Nephron (organoid): ENCODE results near the gene PROSER3.

Experiments
- H3K27ac Mint-ChIP-seq, 3 experiments: 2 replicates each; pipeline ENCODE4 v1.8.0; 2020; ENCODE audit warnings: mixed read lengths in 3 of 3, mild to moderate bottlenecking in 2 of 3, moderate library complexity in 1 of 3
- H3K27me3 Mint-ChIP-seq: 2 replicates; pipeline ENCODE4 v1.8.0; 2021; ENCODE audit warnings: low read depth, mild to moderate bottlenecking, moderate library complexity, mixed read lengths
- H3K36me3 Mint-ChIP-seq: 2 replicates; pipeline ENCODE4 v1.8.0; 2020; ENCODE audit warnings: low read depth, mixed read lengths
- H3K4me1 Mint-ChIP-seq: 2 replicates; pipeline ENCODE4 v1.8.0; 2020; ENCODE audit warnings: mixed read lengths
- H3K4me3 Mint-ChIP-seq, 3 experiments: 2 replicates each; pipeline ENCODE4 v1.8.0; 2020; ENCODE audit warnings: mild to moderate bottlenecking in 3 of 3, mixed read lengths in 3 of 3, moderate library complexity in 2 of 3
- H3K9me3 Mint-ChIP-seq: 2 replicates; pipeline ENCODE4 v1.8.0; 2020; ENCODE audit warnings: mixed read lengths
- CTCF ChIP-seq, 3 experiments: fragments of 200-600 bp; sonication (generic); IDR thresholded peaks; one replicate each; pipeline ENCODE4 v1.5.0; 2021; ENCODE audit warnings: antibody characterized with exemption in 3 of 3; ENCODE audit not compliant: unreplicated experiment in 3 of 3

PROSER3 gene

GRCh38 chr19:35739275-35740107 is 18.5 kb upstream of the PROSER3 start:
- no peak for TF ChIP-seq CTCF (IDR thresholded peaks at IDR 0.05; ENCODE audit: unreplicated experiment in 3 of 3)
- Mint-ChIP-seq H3K27ac (no peak overlapping the region), H3K4me1 (peaks cover 13% of the 10 kb centered on the region), H3K9me3 (no peaks in the 10 kb centered on the region), H3K36me3 (peaks cover 22% of the 10 kb centered on the region), H3K27me3 (peaks cover 7% of the 10 kb centered on the region), H3K4me3 (peak overlapping the region; percentile 66 to 76 (median 67))

GRCh38 chr19:35740108-35740422 is 17.9 kb upstream of the PROSER3 start:
- peaks cover 7% of the 10 kb centered on the region for H3K27me3 Mint-ChIP-seq
- H3K9me3 Mint-ChIP-seq = no peaks in the 10 kb centered on the region
- TF ChIP-seq CTCF (IDR thresholded peaks at IDR 0.05; ENCODE audit: unreplicated experiment in 3 of 3) = no peak
- H3K27ac Mint-ChIP-seq = no peak overlapping the region
- H3K4me3 Mint-ChIP-seq = peak overlapping the region; percentile 81 to 90 (median 87)
- H3K4me1 Mint-ChIP-seq = peaks cover 15% of the 10 kb centered on the region
- H3K36me3 Mint-ChIP-seq = peaks cover 17% of the 10 kb centered on the region

GRCh38 chr19:35740423-35741202 is 17.4 kb upstream of the PROSER3 start:
- Mint-ChIP-seq H3K36me3 (peaks cover 14% of the 10 kb centered on the region), H3K27me3 (peaks cover 7% of the 10 kb centered on the region)

GRCh38 chr19:35741203-35741515 is 16.8 kb upstream of the PROSER3 start:
- H3K27me3 Mint-ChIP-seq = peaks cover 7% of the 10 kb centered on the region
- H3K9me3 Mint-ChIP-seq = no peaks in the 10 kb centered on the region
- H3K4me3 Mint-ChIP-seq = peak overlapping the region; percentile 81 to 90 (median 87)
- H3K36me3 Mint-ChIP-seq = peaks cover 14% of the 10 kb centered on the region
- peaks cover 25% of the 10 kb centered on the region for H3K4me1 Mint-ChIP-seq
- peak overlapping the region; percentile 72 to 95 (median 89) for H3K27ac Mint-ChIP-seq
- no peak for TF ChIP-seq CTCF (IDR thresholded peaks at IDR 0.05; ENCODE audit: unreplicated experiment in 3 of 3)

More at GRCh38 chr19:35740423-35741202, 17.4 kb upstream of the PROSER3 start:
- Mint-ChIP-seq H3K27ac (peak overlapping the region; percentile 72 to 95 (median 89)), H3K4me3 (peak overlapping the region; percentile 81 to 90 (median 87)), H3K4me1 (peaks cover 20% of the 10 kb centered on the region), H3K9me3 (no peaks in the 10 kb centered on the region)
- TF ChIP-seq CTCF (IDR thresholded peaks at IDR 0.05; ENCODE audit: unreplicated experiment in 3 of 3) = peak in 1 of 3 experiments; percentile 21

- H3K4me1 Mint-ChIP-seq = peaks cover 29% of the 10 kb centered on the region
- H3K4me3 Mint-ChIP-seq = peak within 1 kb of the TSS; percentile 59 to 92 (median 69)
- peaks cover 5% of the 10 kb centered on the region for H3K27me3 Mint-ChIP-seq
- TF ChIP-seq CTCF (IDR thresholded peaks at IDR 0.05; ENCODE audit: unreplicated experiment in 3 of 3) = no peak
- H3K36me3 Mint-ChIP-seq = peaks cover 8% of the 10 kb centered on the region
- H3K9me3 Mint-ChIP-seq = no peaks in the 10 kb centered on the region
- H3K27ac Mint-ChIP-seq = peak within 1 kb of the TSS in 2 of 3 experiments; percentile 33 to 72
These were observed 15.8 kb upstream of the PROSER3 start, which contains the start of gene IGFLR1 for GRCh38 chr19:35742121-35742724. Gene IGFLR1 (minus strand): TSS chr19:35742452. CDS start chr19:35741180, 1,272 bp downstream.
